LNCaP clone FGC (cell line): ENCODE measurements around the gene PHF20.
"Not testable (repeated sequence)": the region's sequence is repeated elsewhere in the genome, so short reads cannot be mapped to it uniquely, and the experiment has no call there.

Experiments
- DNase-seq: peaks from one replicate; pipeline ENCODE4 v3.0.0-alpha.2; 2011; ENCODE audit warnings: low read depth
- H3K4me3 ChIP-seq: 2 replicates; pipeline ENCODE4 v1.5.1; 2011; ENCODE audit warnings: mild to moderate bottlenecking, low read depth, low read length, control low read depth
- CTCF ChIP-seq: IDR thresholded peaks from 2 replicates; pipeline ENCODE4 v1.5.1; 2012; ENCODE audit warnings: mild to moderate bottlenecking; ENCODE audit not compliant: control insufficient read depth, insufficient read depth; ENCODE audit errors: extremely low read depth

Gene PHF20

GRCh38 chr20:35886537-35886936 is 114.7 kb downstream of the PHF20 start:
- DNase-seq = no peak
- no peak overlapping the region for H3K4me3 ChIP-seq
- no peak for TF ChIP-seq CTCF

GRCh38 chr20:35887393-35888064 is 115.7 kb downstream of the PHF20 start:
- TF ChIP-seq CTCF = no peak
- no peak for DNase-seq
- no peak overlapping the region for H3K4me3 ChIP-seq

GRCh38 chr20:35888657-35889056 is 116.8 kb downstream of the PHF20 start:
- TF ChIP-seq CTCF = no peak
- H3K4me3 ChIP-seq = no peak overlapping the region
- DNase-seq = no peak

GRCh38 chr20:35891375-35891774 is 119.6 kb downstream of the PHF20 start:
- H3K4me3 ChIP-seq = no peak overlapping the region
- no peak for DNase-seq
- TF ChIP-seq CTCF = no peak

- no peak for TF ChIP-seq CTCF
- no peak for DNase-seq
- no peak overlapping the region for H3K4me3 ChIP-seq
These were observed 121.1 kb downstream of the PHF20 start for GRCh38 chr20:35892871-35893270.

GRCh38 chr20:35893942-35894341 is 122.1 kb downstream of the PHF20 start:
- no peak for TF ChIP-seq CTCF
- H3K4me3 ChIP-seq = no peak overlapping the region
- DNase-seq = no peak

- not testable (repeated sequence) for H3K4me3 ChIP-seq, DNase-seq
These were observed 123.7 kb downstream of the PHF20 start for GRCh38 chr20:35895516-35895915.
